ENCODE measurements around the gene TAS1R3. TPM values are rescaled to one million over a fixed set of nuclear protein-coding genes. Genes with fewer than 3 reads are reported as not detected.
A peak's percentile ranks its signal among the peaks of the same experiment; 100 is the strongest.

TAS1R3 gene
- polyA plus RNA-seq, 4 donors = 0.28 to 0.70 (median 0.45) TPM

DNA sequence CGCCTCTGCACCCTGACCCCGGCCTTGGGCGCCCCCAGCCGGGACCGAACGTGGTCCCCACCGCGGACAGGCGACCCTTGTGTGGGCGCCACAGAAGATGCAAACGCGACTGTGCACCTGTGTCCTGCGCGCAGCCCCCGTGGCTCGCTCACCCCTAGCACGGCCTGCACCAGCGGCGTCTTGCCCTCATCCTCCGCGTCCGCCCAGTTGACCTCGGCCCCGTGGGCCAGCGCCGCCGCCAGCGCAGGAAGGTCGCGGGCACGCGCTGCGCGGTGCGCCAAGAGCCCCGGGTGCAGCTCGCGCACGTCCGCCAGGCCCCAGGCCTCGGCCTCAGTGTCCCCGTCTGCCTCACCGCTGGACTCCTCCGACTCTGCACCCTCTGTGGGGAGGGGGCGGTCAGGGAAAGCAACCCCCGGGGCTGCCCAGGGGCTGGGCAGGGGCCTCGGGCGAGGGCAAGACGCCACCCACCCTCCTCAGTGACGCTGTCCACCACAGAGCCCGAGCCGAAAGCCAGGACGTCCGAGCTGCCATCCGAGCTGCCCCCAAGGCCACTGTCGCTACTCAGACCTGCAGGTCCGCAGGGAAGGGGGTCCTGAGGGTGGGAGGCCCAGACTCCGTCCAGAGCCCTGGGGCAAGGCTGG, 36.7 kb upstream of the TAS1R3 start:
- DNase-seq (ENCODE audit: low read depth in 4 of 4, low spot score in 2 of 4) = no peak

DNA sequence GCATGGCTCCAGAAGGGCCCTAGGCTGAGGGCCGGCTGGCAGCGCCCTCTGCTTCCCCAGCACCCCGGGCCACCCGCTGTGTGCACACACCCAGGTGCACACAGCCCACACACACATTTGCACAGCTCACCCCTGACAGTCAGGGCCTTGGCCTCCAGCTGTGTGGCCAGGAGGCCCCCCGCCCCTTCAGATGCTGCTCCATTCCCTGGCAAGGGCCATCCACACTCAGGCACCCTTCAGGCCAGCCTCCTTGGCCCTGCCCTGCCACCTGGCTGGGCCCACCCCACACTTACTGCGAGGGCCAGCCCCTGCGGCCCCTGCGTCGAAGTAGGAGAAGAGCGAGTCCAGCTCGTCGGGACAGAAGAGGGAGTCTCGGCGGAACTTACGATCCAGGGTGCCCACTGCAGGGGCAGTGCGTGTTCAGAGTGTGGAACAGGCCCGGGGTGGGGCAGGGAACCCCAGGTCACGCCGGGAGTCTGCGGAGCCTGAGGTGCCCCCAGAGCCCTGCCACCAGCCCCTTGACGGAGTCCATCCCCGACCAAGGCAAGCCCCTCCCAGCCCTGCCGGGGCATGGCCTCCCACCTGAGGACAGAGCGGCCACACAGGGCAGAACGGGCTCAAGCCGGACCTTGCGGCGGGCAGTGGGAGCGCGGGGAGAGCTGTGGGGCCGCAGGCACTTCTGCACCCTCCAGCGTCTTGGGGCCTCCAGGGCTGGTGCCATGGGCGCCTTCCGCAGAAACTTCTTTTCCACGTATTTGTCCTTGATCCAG, 35.7 kb upstream of the TAS1R3 start:
- DNase-seq (ENCODE audit: low read depth in 4 of 4, low spot score in 2 of 4) = no peak

- DNase-seq (ENCODE audit: low read depth in 4 of 4, low spot score in 2 of 4) = no peak
Measured at GRCh38 chr1:1296070-1297061, 34.7 kb upstream of the TAS1R3 start.

GRCh38 chr1:1297802-1298424, 33.2 kb upstream of the TAS1R3 start:
- no peak for DNase-seq (ENCODE audit: low read depth in 4 of 4, low spot score in 2 of 4)

DNA sequence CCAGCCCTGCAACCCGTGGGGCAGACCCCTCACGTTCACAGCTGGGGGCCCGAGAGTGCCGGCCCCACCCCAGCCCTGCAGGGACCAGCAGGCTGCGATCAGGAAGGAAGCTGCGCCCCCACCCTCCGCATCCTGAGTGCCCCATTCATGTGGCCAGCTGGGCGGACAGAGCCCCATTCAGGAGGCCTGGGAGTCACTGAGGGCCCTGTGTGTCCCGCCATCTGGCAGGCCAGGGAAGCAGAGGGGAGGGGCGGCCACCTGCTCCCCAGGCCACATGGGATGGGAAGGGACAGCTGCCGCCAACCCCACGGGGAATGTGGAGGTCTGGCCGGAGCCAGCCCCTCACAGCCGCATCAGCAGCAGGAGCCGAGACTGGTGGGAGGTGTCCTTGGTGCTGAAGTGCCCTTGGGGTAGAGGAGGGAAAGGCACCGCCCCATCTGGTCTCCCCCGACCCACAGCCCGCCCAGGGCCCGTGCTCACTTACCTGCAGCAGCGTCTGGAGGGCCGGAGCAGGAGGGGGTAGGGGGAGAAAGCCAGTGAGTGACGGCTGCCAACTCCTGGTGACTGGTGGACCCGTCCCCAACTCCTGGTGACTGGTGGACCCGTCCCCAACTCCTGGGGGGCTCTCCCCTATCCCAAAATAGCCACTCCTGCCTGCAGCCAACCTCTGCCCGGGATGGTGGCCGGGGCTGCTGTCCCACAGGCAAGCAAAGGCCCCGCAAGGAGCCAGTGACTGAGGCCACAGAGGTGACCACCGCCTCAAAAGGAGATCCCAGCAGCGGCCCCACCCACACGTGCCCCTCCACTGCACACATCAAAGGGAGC, 32.0 kb upstream of the TAS1R3 start:
- DNase-seq (ENCODE audit: low read depth in 4 of 4, low spot score in 2 of 4) = peak in 1 of 4 donors; percentile 47

DNA sequence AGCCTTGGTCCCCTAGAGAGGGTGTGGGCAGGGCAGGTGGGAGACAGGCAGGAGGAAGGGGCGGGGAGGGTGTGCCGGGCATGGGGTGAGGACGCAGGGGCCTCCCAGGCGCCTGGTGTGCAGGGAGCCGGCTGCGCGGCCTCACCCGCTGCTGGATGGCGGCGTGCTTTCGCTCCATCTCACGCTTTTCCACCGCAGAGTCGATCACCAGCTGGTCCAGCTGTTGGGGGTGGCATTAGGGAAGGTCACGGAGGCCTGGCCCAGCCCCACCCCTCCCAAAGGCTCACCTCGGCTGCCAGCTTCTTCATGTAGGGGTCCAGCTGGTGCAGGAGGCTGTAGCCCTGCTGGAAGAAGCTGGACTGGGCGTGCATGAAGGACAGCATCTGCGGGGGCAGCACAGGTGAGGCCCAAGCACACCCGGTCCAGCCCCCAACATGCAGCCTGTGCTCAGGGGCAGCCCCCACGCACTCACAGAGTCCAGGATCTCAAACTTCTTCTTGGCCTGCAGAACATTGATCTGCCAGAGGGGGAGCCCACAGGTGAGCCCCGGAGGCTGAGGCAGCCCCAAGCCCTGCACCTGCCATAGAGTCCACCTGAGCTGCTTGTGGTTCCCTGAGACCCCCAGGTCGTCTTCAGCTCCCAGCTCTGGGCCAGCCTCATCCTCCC, 31.3 kb upstream of the TAS1R3 start:
- no peak for DNase-seq (ENCODE audit: low read depth in 4 of 4, low spot score in 2 of 4)

DNA sequence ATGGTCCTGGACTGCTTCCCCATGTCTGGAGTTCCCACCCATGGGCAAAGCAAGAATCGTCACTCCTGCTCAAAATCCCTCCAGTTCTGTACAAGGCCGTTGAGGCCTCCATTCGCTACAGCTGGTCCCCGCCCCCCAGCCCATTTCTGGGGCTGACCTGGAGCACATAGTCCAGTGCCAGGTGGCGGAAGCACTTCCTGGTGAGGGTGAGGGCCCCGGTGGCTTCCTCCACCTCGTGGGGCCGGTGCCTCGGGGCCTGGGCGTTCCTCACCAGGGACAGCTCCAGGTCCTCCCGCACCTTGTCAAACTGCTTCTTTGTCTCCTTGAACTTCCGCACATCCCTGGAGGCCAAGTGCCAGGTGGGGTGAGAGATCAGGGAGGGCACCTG, 30.7 kb upstream of the TAS1R3 start:
- DNase-seq (ENCODE audit: low read depth in 4 of 4, low spot score in 2 of 4) = no peak

DNA sequence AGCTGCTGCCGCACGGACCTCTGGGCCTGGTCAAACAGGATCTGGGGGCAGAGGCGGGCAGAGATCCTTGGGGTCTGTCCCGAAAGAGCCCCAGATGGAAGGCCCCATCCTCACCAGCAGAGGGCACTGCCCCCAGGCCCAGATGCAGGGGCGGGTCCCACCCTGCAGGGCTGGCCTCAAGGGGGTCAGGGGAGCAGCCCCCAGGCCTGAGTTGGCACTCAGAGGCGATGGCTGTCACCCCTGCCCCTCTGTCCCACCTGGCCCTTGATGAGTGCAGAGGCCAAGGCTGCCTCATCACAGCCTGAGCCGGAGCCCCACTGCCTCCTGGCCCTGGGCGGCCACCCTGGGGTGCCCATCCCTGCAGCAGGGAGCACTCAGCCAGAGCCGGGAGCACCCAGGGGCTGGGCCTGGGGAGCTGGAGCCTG, 29.1 kb upstream of the TAS1R3 start:
- DNase-seq (ENCODE audit: low read depth in 4 of 4, low spot score in 2 of 4) = no peak

GRCh38 chr1:1302951-1303509, 28.1 kb upstream of the TAS1R3 start:
- no peak for DNase-seq (ENCODE audit: low read depth in 4 of 4, low spot score in 2 of 4)

DNA sequence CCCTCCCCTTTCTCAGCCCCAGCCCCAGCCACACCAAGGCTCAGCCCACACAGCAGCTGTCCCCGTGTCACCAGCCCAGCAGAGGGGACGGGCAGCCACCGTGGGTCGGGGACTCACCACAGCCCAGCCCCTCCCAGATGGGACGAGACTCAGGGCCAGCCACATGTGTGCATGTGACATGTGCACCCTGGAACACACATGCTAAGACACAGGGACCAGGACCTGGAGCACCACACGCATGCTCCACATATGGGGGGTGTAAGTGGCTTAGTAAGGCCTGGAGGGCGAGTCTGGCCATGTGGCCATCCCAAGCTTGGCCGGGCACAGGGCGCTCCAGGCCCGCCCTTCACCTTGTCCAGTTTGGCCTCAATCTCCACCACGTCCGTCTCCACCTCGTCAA, 27.3 kb upstream of the TAS1R3 start:
- DNase-seq (ENCODE audit: low read depth in 4 of 4, low spot score in 2 of 4) = no peak

- peak in 1 of 4 donors; percentile 55 for DNase-seq (ENCODE audit: low read depth in 4 of 4, low spot score in 2 of 4)
Measured at GRCh38 chr1:1304331-1305299, 26.5 kb upstream of the TAS1R3 start.

- no peak for DNase-seq (ENCODE audit: low read depth in 4 of 4, low spot score in 2 of 4)
Measured at GRCh38 chr1:1305300-1306069, 25.6 kb upstream of the TAS1R3 start.

- DNase-seq (ENCODE audit: low read depth in 4 of 4, low spot score in 2 of 4) = no peak
Measured at GRCh38 chr1:1306070-1306660, 24.9 kb upstream of the TAS1R3 start.

GRCh38 chr1:1306661-1307260, 24.3 kb upstream of the TAS1R3 start:
- DNase-seq (ENCODE audit: low read depth in 4 of 4, low spot score in 2 of 4) = no peak

DNA sequence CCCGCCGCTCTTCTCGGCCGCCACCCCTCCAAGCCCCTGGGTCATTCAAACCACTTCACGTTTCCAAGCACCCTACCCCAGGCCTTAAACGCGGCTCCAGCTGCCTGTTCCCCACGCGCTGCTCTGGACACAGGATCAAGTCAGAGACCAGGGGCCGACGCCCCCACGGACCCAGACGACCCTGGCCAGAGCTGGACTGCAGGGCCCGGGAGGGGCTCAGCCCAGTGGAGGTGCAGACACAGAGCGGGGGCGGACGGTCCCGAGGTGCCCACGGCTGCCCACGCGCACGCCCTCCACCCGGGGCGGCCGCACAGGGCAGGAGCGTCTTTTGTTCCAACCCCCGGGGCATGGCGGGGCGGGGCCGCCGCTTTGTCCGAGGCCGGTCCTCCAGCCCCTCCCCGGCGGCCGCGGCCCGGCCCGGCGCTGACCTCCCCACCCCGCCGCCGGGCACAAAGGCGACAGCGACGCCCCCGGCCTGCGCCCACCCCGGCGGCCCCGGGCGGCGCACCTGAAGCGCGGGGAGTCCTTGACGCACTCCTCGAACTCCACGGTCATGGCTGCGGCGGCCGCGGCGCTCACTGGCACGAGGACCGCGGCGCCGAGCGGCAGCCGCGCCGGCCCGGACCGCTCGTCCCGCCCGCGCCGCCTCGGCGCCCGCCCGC, 23.7 kb upstream of the TAS1R3 start:
- DNase-seq (ENCODE audit: low read depth in 4 of 4, low spot score in 2 of 4) = no peak

Data from left renal cortex interstitium (tissue), 4 donors.